Trophoblast cell (in vitro differentiated cells and primary cell): ENCODE data around the gene GET4.

ENCODE experiments used
- DNase-seq, 2 donors: peaks; one replicate each; pipeline ENCODE4 v3.0.0-alpha.2; 2016
- H2AFZ ChIP-seq: 2 replicates; pipeline ENCODE4 v1.6.1; 2013; ENCODE audit warnings: low read length, moderate library complexity, mild to moderate bottlenecking; ENCODE audit not compliant: insufficient read depth, poor library complexity
- H2AK5ac ChIP-seq: 2 replicates; pipeline ENCODE4 v1.6.1; 2013; ENCODE audit warnings: mild to moderate bottlenecking, low read length
- H2BK120ac ChIP-seq: 2 replicates; pipeline ENCODE4 v1.6.1; 2013; ENCODE audit warnings: low read length, mild to moderate bottlenecking, moderate library complexity; ENCODE audit not compliant: insufficient read depth, poor library complexity
- H2BK12ac ChIP-seq: 2 replicates; pipeline ENCODE4 v1.6.1; 2013; ENCODE audit warnings: mild to moderate bottlenecking, low read length, moderate library complexity
- H2BK5ac ChIP-seq: 2 replicates; pipeline ENCODE4 v1.6.1; 2013; ENCODE audit warnings: low read length, low read depth, moderate library complexity, mild to moderate bottlenecking; ENCODE audit not compliant: poor library complexity
- H3K14ac ChIP-seq: 2 replicates; pipeline ENCODE4 v1.6.1; 2013; ENCODE audit warnings: mild to moderate bottlenecking, low read length
- H3K18ac ChIP-seq: 2 replicates; pipeline ENCODE4 v1.6.1; 2013; ENCODE audit warnings: mild to moderate bottlenecking, low read length
- H3K23ac ChIP-seq: 2 replicates; pipeline ENCODE4 v1.6.1; 2013; ENCODE audit warnings: low read length
- H3K27ac ChIP-seq: 2 replicates; pipeline ENCODE4 v1.5.1; 2013; ENCODE audit warnings: low read depth, mild to moderate bottlenecking, inconsistent platforms, low read length, moderate library complexity
- H3K27me3 ChIP-seq: 2 replicates; pipeline ENCODE4 v1.6.1; 2013; ENCODE audit warnings: inconsistent platforms, mild to moderate bottlenecking, low read length, moderate library complexity; ENCODE audit not compliant: insufficient read depth
- H3K36me3 ChIP-seq, 2 experiments: 1 replicate in 1 of 2; 2 replicates in 1 of 2; pipeline ENCODE4 v1.6.1; 2013; ENCODE audit warnings: low read length in 2 of 2, mild to moderate bottlenecking in 2 of 2, moderate library complexity in 1 of 2; ENCODE audit not compliant: insufficient read depth in 2 of 2, control insufficient read depth in 1 of 2
- H3K4ac ChIP-seq: 2 replicates; pipeline ENCODE4 v1.6.1; 2013; ENCODE audit warnings: low read depth, mild to moderate bottlenecking, low read length, moderate library complexity
- H3K4me1 ChIP-seq, 2 experiments: 1 replicate in 1 of 2; 2 replicates in 1 of 2; pipeline ENCODE4 v1.6.1; 2013; ENCODE audit warnings: low read length in 2 of 2, mild to moderate bottlenecking in 2 of 2, moderate library complexity in 1 of 2; ENCODE audit not compliant: insufficient read depth in 2 of 2, control insufficient read depth in 1 of 2
- H3K4me2 ChIP-seq: 2 replicates; pipeline ENCODE4 v1.6.1; 2013; ENCODE audit warnings: inconsistent platforms, mild to moderate bottlenecking, low read length, moderate library complexity
- H3K4me3 ChIP-seq: 2 replicates; pipeline ENCODE4 v1.5.1; 2013; ENCODE audit warnings: mild to moderate bottlenecking, low read depth, low read length, inconsistent platforms
- H3K79me1 ChIP-seq: one replicate; pipeline ENCODE4 v1.6.1; 2013; ENCODE audit warnings: low read length
- H3K79me2 ChIP-seq: 2 replicates; pipeline ENCODE4 v1.6.1; 2013; ENCODE audit warnings: low read length, mild to moderate bottlenecking; ENCODE audit not compliant: control insufficient read depth, insufficient read depth, poor library complexity
- H3K9ac ChIP-seq: 2 replicates; pipeline ENCODE4 v1.6.1; 2013; ENCODE audit warnings: mild to moderate bottlenecking, low read length
- H3K9me3 ChIP-seq: 2 replicates; pipeline ENCODE4 v1.6.1; 2013; ENCODE audit warnings: low read depth, mild to moderate bottlenecking, control low read depth, inconsistent platforms, low read length; ENCODE audit not compliant: insufficient read depth
- H4K12ac ChIP-seq: 2 replicates; pipeline ENCODE4 v1.6.1; 2013; ENCODE audit warnings: low read depth, mild to moderate bottlenecking, low read length, moderate library complexity
- H4K8ac ChIP-seq: 2 replicates; pipeline ENCODE4 v1.6.1; 2013; ENCODE audit warnings: low read depth, mild to moderate bottlenecking, low read length, moderate library complexity
- H4K91ac ChIP-seq: one replicate; pipeline ENCODE4 v1.6.1; 2013; ENCODE audit warnings: low read depth, mild to moderate bottlenecking, low read length, moderate library complexity
- WGBS: extraction: QIAGEN DNeasy Blood & Tissue Kit; methylation state at CpG from one replicate; pipeline ENCODE4 v1.1.7; 2013; ENCODE audit warnings: missing lambda C conversion rate; ENCODE audit not compliant: insufficient read length, insufficient coverage; ENCODE audit errors: extremely low coverage; 5-methylcytosine and 5-hydroxymethylcytosine counted together

GET4 gene

DNA sequence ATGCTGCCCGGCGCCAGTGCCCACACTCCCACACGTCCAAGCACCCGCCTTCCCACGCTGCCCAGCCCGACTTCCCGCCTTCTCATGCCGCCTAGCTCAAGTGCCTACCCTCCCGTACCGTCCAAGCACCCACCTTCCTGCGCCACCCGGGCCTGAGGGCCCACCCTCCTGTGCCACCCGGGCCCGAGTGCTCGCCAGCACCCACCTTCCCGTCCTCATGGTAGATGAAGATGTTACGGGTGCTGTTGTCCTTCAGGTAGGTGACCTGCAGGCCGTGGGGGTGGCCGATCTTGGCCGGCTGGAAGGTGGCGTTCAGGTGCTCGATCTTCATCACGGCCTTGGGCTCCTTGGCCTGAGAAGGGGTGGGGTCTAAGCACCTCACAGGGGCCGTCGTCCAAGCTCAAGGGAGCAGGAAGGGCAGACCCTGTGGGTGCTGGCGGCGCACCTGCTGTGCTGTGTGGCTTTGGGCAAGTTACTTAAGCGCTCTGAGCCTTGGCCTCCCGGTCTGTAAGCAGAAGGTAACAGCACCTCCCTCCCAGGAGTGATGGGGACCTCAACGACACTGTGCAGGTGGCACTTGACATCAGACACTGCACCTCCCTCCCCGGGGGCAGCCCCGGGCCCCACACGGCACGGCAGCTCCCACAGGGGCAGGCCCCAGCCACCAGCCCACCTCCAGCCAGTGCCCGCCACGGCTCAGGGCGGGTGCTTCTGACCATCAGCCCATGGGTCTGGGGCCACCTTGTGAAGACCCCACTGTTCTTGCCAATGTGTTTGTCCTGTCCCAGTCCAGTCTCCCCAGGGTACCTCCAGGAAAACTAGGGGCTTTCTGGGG is 27.8 kb downstream of the GET4 start:
- Histone ChIP-seq H3K79me1 (peaks cover 3% of the 10 kb centered on the region), H3K14ac (no peak overlapping the region), H3K36me3 (no peaks in the 10 kb centered on the region), H3K4ac (no peak overlapping the region), H4K91ac (no peak overlapping the region), H2BK120ac (no peak overlapping the region), H3K4me3 (no peak overlapping the region), H3K4me1 (peaks cover 0 to 7% of the 10 kb centered on the region in 2 experiments), H4K8ac (no peak overlapping the region), H3K27me3 (peaks cover 3% of the 10 kb centered on the region), H2AK5ac (no peak overlapping the region), H3K79me2 (no peaks in the 10 kb centered on the region), H3K27ac (no peak overlapping the region), H3K23ac (no peak overlapping the region), H2AFZ (no peak overlapping the region), H2BK12ac (no peak overlapping the region), H3K18ac (no peak overlapping the region), H3K9ac (no peak overlapping the region), H4K12ac (no peak overlapping the region), H3K4me2 (no peak overlapping the region), H3K9me3 (peaks cover 11% of the 10 kb centered on the region), H2BK5ac (no peak overlapping the region)
- WGBS = no CpG with 5 or more reads among the region's 37 CpGs
- DNase-seq = no peak

DNA sequence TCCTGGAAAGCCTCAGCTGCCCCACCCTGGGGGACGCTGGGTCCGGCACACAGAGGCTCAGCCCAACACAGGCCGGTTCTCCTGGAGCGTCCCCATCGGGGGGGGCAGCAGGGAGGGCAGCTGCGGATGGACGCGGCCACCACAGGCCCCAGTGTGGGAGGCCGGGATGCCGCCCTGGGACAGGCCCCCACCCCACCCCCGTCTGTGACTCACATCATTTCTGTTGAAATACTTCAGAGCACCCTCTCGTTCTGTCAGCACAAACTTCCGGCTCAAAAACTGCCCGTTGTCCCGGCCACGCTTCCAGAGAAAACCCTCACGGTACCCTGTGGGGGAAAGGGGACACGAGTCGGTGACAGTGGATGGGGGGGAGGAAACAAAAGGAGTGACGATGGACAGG is 28.5 kb downstream of the GET4 start:
- Histone ChIP-seq H4K12ac (no peak overlapping the region), H3K4me1 (peaks cover 0 to 10% of the 10 kb centered on the region in 2 experiments), H3K14ac (no peak overlapping the region), H3K36me3 (no peaks in the 10 kb centered on the region), H3K23ac (no peak overlapping the region), H2BK120ac (no peak overlapping the region), H3K79me1 (peaks cover 3% of the 10 kb centered on the region), H3K79me2 (no peaks in the 10 kb centered on the region), H3K18ac (no peak overlapping the region), H3K4me3 (no peak overlapping the region), H2AFZ (no peak overlapping the region), H2BK12ac (no peak overlapping the region), H3K4me2 (no peak overlapping the region), H4K8ac (no peak overlapping the region), H2BK5ac (no peak overlapping the region), H3K9ac (no peak overlapping the region), H4K91ac (no peak overlapping the region), H3K27ac (no peak overlapping the region), H3K9me3 (peaks cover 13% of the 10 kb centered on the region), H2AK5ac (no peak overlapping the region), H3K27me3 (peaks cover 3% of the 10 kb centered on the region), H3K4ac (no peak overlapping the region)
- WGBS = no CpG with 5 or more reads among the region's 20 CpGs
- no peak for DNase-seq

DNA sequence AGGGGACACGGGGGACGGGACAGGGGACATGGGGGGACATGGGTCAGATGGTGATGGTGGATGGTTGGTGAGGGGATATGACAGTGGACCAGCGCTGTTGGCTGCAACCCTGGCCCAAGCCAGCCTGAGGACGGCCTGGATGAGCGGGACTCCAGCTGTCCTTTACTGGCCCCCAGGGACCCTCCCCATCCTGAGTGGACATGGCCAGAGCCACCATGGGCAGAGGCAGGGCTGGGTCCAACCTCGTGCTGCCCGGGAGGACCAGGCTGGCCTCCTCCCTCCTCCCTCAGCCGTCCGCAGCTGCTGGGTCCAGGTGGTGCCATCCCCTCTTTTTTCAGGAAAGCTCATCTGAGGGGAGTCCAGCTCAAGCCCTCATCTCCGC is 30.4 kb downstream of the GET4 start:
- Histone ChIP-seq H4K91ac (no peak overlapping the region), H3K36me3 (no peaks in the 10 kb centered on the region), H3K18ac (no peak overlapping the region), H3K9ac (no peak overlapping the region), H2AFZ (no peak overlapping the region), H3K4me2 (no peak overlapping the region), H3K14ac (no peak overlapping the region), H4K12ac (no peak overlapping the region), H2BK5ac (no peak overlapping the region), H3K4me3 (no peak overlapping the region), H2BK12ac (no peak overlapping the region), H2AK5ac (no peak overlapping the region), H4K8ac (no peak overlapping the region), H3K4ac (no peak overlapping the region), H3K27me3 (peaks cover 3% of the 10 kb centered on the region), H3K27ac (no peak overlapping the region), H2BK120ac (no peak overlapping the region), H3K9me3 (peaks cover 19% of the 10 kb centered on the region), H3K79me1 (peaks cover 3% of the 10 kb centered on the region), H3K4me1 (peaks cover 0 to 8% of the 10 kb centered on the region in 2 experiments), H3K23ac (no peak overlapping the region), H3K79me2 (no peaks in the 10 kb centered on the region)
- no CpG with 5 or more reads among the region's 10 CpGs for WGBS
- no peak for DNase-seq

GRCh38 chr7:907158-907980 is 31.0 kb downstream of the GET4 start:
- Histone ChIP-seq H4K12ac (no peak overlapping the region), H3K4ac (no peak overlapping the region), H3K4me1 (peaks cover 0 to 7% of the 10 kb centered on the region in 2 experiments), H2BK120ac (no peak overlapping the region), H3K23ac (no peak overlapping the region), H3K18ac (no peak overlapping the region), H3K27ac (no peak overlapping the region), H3K79me2 (no peaks in the 10 kb centered on the region), H4K8ac (no peak overlapping the region), H2BK12ac (no peak overlapping the region), H3K79me1 (peaks cover 3% of the 10 kb centered on the region), H2BK5ac (no peak overlapping the region), H3K4me3 (no peak overlapping the region), H3K4me2 (no peak overlapping the region), H4K91ac (no peak overlapping the region), H3K27me3 (peaks cover 3% of the 10 kb centered on the region), H3K36me3 (no peaks in the 10 kb centered on the region), H3K14ac (no peak overlapping the region), H2AK5ac (no peak overlapping the region), H3K9me3 (peaks cover 19% of the 10 kb centered on the region), H3K9ac (no peak overlapping the region), H2AFZ (no peak overlapping the region)
- WGBS = no CpG with 5 or more reads among the region's 49 CpGs
- DNase-seq = no peak
